ENCODE measurements around the gene GNGT1. TPM values are rescaled to one million over a fixed set of nuclear protein-coding genes. Genes with fewer than 3 reads are reported as not detected.
A peak's percentile ranks its signal among the peaks of the same experiment; 100 is the strongest.

GNGT1 gene
- total and polyA plus RNA-seq, 12 donors = not detected

DNA sequence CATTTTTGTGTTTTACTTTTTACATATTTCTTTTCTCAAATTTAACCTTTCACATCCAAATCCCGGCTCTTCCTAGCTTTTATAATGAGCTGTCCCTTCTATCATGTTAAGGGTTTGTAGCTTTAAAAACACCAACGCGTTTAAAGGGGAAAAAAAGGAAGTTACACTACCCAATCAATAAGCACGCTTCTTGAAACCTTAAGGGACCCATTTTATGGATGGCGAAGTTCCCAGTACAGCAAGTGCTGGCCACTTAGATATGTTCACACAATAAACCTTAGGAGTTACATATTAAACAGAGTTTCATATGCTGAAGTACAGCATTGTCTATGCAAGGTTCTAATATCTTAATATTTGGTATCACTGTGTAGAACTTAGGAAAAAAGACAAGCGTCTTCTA lies 16.9 kb downstream of the GNGT1 start:
- Histone ChIP-seq H3K9me3 (replicated peaks in 1 of 3) (no peaks in the 10 kb centered on the region), H3K4me3 (peak overlapping the region in 1 of 4 donors; percentile 68), H3K36me3 (replicated peaks in 1 of 2) (no peaks in the 10 kb centered on the region), H3K27ac (peak overlapping the region in 1 of 5 donors; percentile 87), H3K27me3 (no peaks in the 10 kb centered on the region), H3K4me1 (replicated peaks in 1 of 2) (peaks cover 0 to 8% of the 10 kb centered on the region in 2 donors)
- 45 to 57% (median 55%) methylated on average over 6 of the region's 6 CpGs for WGBS, 4 donors
- TF ChIP-seq, protein P1, sequence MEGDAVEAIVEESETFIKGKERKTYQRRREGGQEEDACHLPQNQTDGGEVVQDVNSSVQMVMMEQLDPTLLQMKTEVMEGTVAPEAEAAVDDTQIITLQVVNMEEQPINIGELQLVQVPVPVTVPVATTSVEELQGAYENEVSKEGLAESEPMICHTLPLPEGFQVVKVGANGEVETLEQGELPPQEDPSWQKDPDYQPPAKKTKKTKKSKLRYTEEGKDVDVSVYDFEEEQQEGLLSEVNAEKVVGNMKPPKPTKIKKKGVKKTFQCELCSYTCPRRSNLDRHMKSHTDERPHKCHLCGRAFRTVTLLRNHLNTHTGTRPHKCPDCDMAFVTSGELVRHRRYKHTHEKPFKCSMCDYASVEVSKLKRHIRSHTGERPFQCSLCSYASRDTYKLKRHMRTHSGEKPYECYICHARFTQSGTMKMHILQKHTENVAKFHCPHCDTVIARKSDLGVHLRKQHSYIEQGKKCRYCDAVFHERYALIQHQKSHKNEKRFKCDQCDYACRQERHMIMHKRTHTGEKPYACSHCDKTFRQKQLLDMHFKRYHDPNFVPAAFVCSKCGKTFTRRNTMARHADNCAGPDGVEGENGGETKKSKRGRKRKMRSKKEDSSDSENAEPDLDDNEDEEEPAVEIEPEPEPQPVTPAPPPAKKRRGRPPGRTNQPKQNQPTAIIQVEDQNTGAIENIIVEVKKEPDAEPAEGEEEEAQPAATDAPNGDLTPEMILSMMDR (IDR thresholded peaks at IDR 0.05) = no peak
- TF ChIP-seq POLR2A (IDR thresholded peaks at IDR 0.05) = no peak
- DNase-seq = no peak
- intact Hi-C loops (cut with DNase I) = loop anchor here in 1 of 2 donors (10.0 kb wide), 1 partner anchor 82 kb away; the partner anchor contains the start of gene BET1

DNA sequence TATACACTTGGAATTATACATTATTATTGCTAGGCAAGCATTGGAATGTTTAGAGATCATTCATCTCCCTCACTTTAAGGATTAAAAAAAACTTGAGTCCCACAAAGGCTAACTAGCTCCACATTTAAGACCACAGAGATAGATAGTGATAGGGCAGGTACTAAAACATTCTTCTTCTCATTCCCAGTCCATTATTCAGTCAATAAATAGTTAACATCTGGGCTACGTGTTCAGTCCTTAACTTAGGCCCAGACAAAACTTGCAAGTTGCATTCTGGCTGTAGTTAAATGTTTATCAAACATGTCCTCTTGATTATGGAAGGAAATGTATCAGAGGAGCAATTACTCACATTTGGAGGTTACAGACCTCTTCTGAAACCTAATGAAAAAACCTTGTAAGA lies 17.6 kb downstream of the GNGT1 start:
- Histone ChIP-seq H3K9me3 (replicated peaks in 1 of 3) (no peaks in the 10 kb centered on the region), H3K36me3 (replicated peaks in 1 of 2) (no peaks in the 10 kb centered on the region), H3K27ac (peak overlapping the region in 1 of 5 donors; percentile 87), H3K27me3 (no peaks in the 10 kb centered on the region), H3K4me1 (replicated peaks in 1 of 2) (peaks cover 0 to 8% of the 10 kb centered on the region in 2 donors), H3K4me3 (peak overlapping the region in 1 of 4 donors; percentile 68)
- TF ChIP-seq POLR2A (IDR thresholded peaks at IDR 0.05) = no peak
- TF ChIP-seq, protein P1 (IDR thresholded peaks at IDR 0.05) = no peak
- intact Hi-C loops (cut with DNase I) = loop anchor here in 1 of 2 donors (10.0 kb wide), 1 partner anchor 81 kb away; the partner anchor contains the start of gene BET1
- no peak for DNase-seq
- 28 to 47% (median 41%) methylated on average over 1 of the region's 1 CpG for WGBS, 4 donors

DNA sequence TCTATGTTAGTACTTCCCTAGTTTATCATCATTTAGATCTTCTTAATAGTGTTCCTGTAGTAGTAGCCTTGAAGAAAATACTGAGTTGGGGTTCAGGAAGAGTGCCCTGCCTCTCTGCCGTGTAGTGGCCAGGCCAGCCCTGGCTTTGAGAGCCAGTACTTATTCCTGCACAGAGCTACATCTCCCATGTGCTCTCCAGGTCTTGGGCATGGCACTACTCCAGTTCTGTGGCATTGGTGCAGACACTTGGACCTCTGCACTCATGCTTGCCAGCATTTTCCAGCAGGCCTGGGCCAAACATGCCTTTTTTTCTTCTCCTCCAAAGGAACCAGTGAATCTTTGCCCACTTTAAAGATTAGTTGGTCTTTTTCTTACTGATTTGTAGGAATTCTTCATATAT lies 20.4 kb downstream of the GNGT1 start:
- Histone ChIP-seq H3K27me3 (no peaks in the 10 kb centered on the region), H3K4me1 (replicated peaks in 1 of 2) (peaks cover 0 to 8% of the 10 kb centered on the region in 2 donors), H3K9me3 (replicated peaks in 1 of 3) (no peaks in the 10 kb centered on the region), H3K27ac (no peak overlapping the region), H3K36me3 (replicated peaks in 1 of 2) (no peaks in the 10 kb centered on the region), H3K4me3 (no peak overlapping the region)
- no peak for DNase-seq
- 57 to 80% (median 68%) methylated on average over 1 of the region's 1 CpG for WGBS, 4 donors
- TF ChIP-seq, protein P1 (IDR thresholded peaks at IDR 0.05) = no peak
- TF ChIP-seq POLR2A (IDR thresholded peaks at IDR 0.05) = no peak
- intact Hi-C loops (cut with DNase I) = loop anchor here in 1 of 2 donors (10.0 kb wide), 1 partner anchor 78 kb away; the partner anchor contains the start of gene BET1

DNA sequence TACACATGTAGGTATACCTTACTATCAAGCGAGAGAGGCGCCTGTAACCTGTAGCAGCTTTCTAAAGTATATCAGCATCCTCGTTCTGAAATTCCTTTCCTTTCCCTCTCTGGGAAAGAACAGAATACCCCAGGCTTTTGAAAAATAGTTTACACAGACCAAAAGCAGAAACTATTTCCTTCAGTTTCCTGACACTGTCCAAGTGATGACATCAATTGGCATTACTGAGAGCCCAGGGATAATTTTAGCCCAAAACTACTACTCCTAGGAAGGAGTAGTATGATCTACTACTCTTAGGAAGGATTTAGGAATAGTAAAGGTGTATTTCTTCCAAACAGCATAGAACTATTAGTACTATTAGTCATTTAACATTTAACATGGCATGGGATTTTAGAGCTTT lies 21.2 kb downstream of the GNGT1 start:
- intact Hi-C loops (cut with DNase I) = loop anchor here in 1 of 2 donors (10.0 kb wide), 1 partner anchor 77 kb away; the partner anchor contains the start of gene BET1

More for the DNA sequence above, 21.2 kb downstream of the GNGT1 start:
- no peak overlapping the region for H3K4me3 ChIP-seq
- TF ChIP-seq, protein P1 (IDR thresholded peaks at IDR 0.05) = no peak
- no peak for TF ChIP-seq POLR2A (IDR thresholded peaks at IDR 0.05)
- H3K27ac ChIP-seq = no peak overlapping the region
- no peaks in the 10 kb centered on the region for H3K9me3 ChIP-seq (replicated peaks in 1 of 3)
- DNase-seq = no peak
- H3K4me1 ChIP-seq (replicated peaks in 1 of 2) = peaks cover 0 to 8% of the 10 kb centered on the region in 2 donors
- H3K27me3 ChIP-seq = no peaks in the 10 kb centered on the region
- no peaks in the 10 kb centered on the region for H3K36me3 ChIP-seq (replicated peaks in 1 of 2)
- 80 to 88% (median 85%) methylated on average over 3 of the region's 3 CpGs for WGBS, 4 donors

All from adrenal gland (tissue), 12 donors.